ENCODE results near the gene SP140. TPM values are rescaled to one million over a fixed set of nuclear protein-coding genes. Genes with fewer than 3 reads are reported as not detected.
A peak's percentile ranks its signal among the peaks of the same experiment; 100 is the strongest.

Gene SP140
- total and polyA plus RNA-seq, 7 experiments from 2014 or later: 11.3 to 120 (median 40.6) TPM

- Histone ChIP-seq H3K27ac (ENCODE audit: low read depth, low read length) (peak overlapping the region; percentile 72), H3K27me3 (ENCODE audit: control insufficient read depth in 2 of 2, insufficient read depth in 2 of 2, low read length in 2 of 2) (no peaks in the 10 kb centered on the region), H3K4me3 (ENCODE audit: low read length) (no peak overlapping the region), H3K36me3 (ENCODE audit: control insufficient read depth in 2 of 3, insufficient read depth in 3 of 3, low read length in 3 of 3) (peaks cover 0 to 11% (median 5%) of the 10 kb centered on the region in 3 experiments), H3K4me1 (ENCODE audit: control insufficient read depth in 2 of 2, insufficient read depth in 2 of 2, low read length in 2 of 2) (peaks cover 49 to 60% of the 10 kb centered on the region in 2 donors), H3K9me3 (ENCODE audit: control insufficient read depth in 2 of 3, low read length in 3 of 3) (no peaks in the 10 kb centered on the region)
- POLR2A ChIA-PET: interaction anchor here (1.0 to 4.4 kb wide), 5 partner anchors 10 to 112 kb away, joined by 4 to 52 read pairs (median 10); partner anchors contain the start of genes SP100 and SP140L
- peaks cover 43 to 87% (median 82%) of the 10 kb centered on the region in 7 donors for H3K4me1 Mint-ChIP-seq
- H3K27me3 Mint-ChIP-seq: no peaks in the 10 kb centered on the region
- peak overlapping the region; percentile 85 to 96 (median 92) for H3K27ac Mint-ChIP-seq
- CTCF ChIA-PET: interaction anchor here (1.1 kb wide), 1 partner anchor 10 kb away, joined by 3 read pairs; no protein-coding TSS in a partner anchor
- H3K4me3 Mint-ChIP-seq: peak overlapping the region in 4 of 10 donors; percentile 71 to 82 (median 75)
- ATAC-seq: no peak
- intact Hi-C loops (cut with micrococcal nuclease): loop anchor here in 1 of 2 donors (5.0 kb wide), 2 partner anchors 395 to 480 kb away; partner anchors contain the start of genes FBXO36 and TRIP12
- no peak for DNase-seq
- peaks cover 0 to 8% (median 0%) of the 10 kb centered on the region in 11 donors for H3K9me3 Mint-ChIP-seq
- H3K36me3 Mint-ChIP-seq: peaks cover 12 to 67% (median 21%) of the 10 kb centered on the region in 5 donors
These were observed 91.8 kb downstream of the SP140 start for GRCh38 chr2:230317366-230317765.

DNA sequence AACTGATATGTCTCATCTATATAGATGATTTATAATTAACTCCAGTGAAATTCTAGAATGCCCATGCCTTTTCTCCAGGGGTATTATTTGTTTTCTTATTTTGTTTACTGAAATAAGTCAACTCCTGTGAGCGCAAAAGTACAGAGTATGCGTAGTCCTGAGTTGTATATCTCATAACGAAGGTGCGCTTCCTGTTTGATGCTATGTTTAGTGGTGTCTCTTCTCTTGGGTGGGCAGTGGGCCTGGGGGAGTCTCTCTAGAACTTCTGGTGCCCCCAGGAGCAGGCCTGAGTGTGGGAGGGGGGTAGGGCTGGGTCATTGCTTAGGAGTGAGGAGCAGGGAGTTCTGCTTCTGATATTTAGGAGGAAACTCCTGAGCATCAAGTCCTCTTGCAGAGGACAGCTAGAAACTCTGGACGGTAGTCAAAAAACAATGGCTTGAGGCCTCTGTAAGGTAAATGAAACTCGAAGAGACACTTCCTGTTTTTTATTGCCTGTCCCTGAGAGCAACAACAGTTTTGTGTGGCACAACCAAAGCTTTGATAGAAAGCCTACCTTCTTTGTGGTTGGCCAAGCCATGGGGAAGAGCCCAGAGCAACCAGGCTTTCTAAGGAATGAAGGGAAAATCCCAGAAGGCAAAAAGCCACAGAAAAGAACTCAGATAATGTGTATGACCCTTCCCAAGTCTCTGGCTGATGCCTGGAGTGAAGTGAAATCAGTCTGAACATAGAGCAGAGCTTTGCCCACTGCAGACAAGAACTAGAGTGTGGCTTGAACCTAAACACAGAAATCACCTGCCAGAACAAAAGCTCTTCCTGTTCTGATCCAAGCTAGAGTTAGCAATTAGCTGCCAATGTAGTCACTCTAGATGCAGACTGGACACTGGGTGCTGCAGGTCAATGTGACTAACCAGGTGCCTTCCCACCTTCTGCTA, 92.9 kb downstream of the SP140 start:
- Mint-ChIP-seq H3K36me3 (peaks cover 5 to 67% (median 12%) of the 10 kb centered on the region in 5 donors), H3K4me3 (peak overlapping the region; percentile 54 to 85 (median 77)), H3K27me3 (no peaks in the 10 kb centered on the region), H3K9me3 (peaks cover 0 to 10% (median 0%) of the 10 kb centered on the region in 11 donors), H3K27ac (peak overlapping the region; percentile 85 to 96 (median 92)), H3K4me1 (peaks cover 45 to 89% (median 82%) of the 10 kb centered on the region in 7 donors)
- Histone ChIP-seq H3K27ac (ENCODE audit: low read depth, low read length) (peak overlapping the region; percentile 72), H3K36me3 (ENCODE audit: control insufficient read depth in 2 of 3, insufficient read depth in 3 of 3, low read length in 3 of 3) (peaks cover 0 to 2% (median 0%) of the 10 kb centered on the region in 3 experiments), H3K27me3 (ENCODE audit: control insufficient read depth in 2 of 2, insufficient read depth in 2 of 2, low read length in 2 of 2) (no peaks in the 10 kb centered on the region), H3K9me3 (ENCODE audit: control insufficient read depth in 2 of 3, low read length in 3 of 3) (no peaks in the 10 kb centered on the region), H3K4me3 (ENCODE audit: low read length) (peak overlapping the region; percentile 34), H3K4me1 (ENCODE audit: control insufficient read depth in 2 of 2, insufficient read depth in 2 of 2, low read length in 2 of 2) (peaks cover 49 to 63% of the 10 kb centered on the region in 2 donors)
- ChIA-PET CTCF (interaction anchor here (0.6 to 1.0 kb wide), 3 partner anchors 9 to 1238 kb away, joined by 3 to 4 read pairs (median 4); partner anchors contain the start of gene SP140L), POLR2A (interaction anchor here (0.7 to 4.4 kb wide), 12 partner anchors 9 to 163 kb away, joined by 3 to 52 read pairs (median 4); partner anchors contain the start of genes SP100, SP110, SP140 and SP140L)
- DNase-seq (peak in 2 of 9 donors; percentile 25 to 34), ATAC-seq (peak; percentile 34)
- intact Hi-C loops (cut with micrococcal nuclease): loop anchor here (1.0 to 5.0 kb wide), 12 partner anchors 9 to 479 kb away; partner anchors contain the start of genes SP140 (in 2 of the 2), SP140L (in 2 of the 2), CAB39 (in 1 of the 2) and FBXO36 (in 1 of the 2)

DNA sequence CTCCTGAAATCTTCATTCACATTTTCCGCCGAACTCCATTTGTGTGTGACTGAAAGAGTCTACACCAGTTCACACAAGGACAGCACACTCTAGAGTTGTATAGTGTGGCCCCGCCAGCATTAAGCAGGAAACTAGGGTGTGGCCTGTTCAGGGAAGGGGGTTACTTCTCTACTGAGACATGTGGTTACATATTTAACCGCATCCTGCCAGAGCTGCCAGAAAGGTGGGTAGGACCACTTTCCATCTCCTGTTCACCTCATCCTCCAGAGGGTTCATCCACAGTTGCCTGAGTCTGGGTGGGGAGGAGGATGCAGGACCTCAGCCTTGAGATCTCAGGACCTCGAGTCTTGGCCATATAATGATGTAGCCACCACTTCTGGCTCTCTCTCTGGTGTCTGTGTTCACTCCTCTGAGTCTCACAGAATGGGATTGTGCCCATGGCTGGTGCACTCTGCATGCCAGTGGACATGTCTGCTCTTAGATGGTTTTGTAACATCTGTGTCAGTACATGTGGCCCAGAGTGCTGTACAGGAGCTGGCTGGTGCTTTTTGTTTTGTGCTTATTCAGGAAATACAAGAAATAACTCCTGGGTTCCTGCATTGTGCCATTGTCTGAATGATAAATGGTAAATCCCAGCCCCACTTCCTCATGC, 93.8 kb downstream of the SP140 start:
- peak overlapping the region; percentile 85 to 96 (median 91) for H3K27ac Mint-ChIP-seq
- peaks cover 0 to 7% (median 0%) of the 10 kb centered on the region in 11 donors for H3K9me3 Mint-ChIP-seq
- intact Hi-C loops (cut with micrococcal nuclease): loop anchor here (1.0 to 5.0 kb wide), 12 partner anchors 8 to 478 kb away; partner anchors contain the start of genes SP140 (in 2 of the 2), SP140L (in 2 of the 2), CAB39 (in 1 of the 2) and FBXO36 (in 1 of the 2)
- Histone ChIP-seq H3K27ac (ENCODE audit: low read depth, low read length) (peak overlapping the region; percentile 72), H3K27me3 (ENCODE audit: control insufficient read depth in 2 of 2, insufficient read depth in 2 of 2, low read length in 2 of 2) (no peaks in the 10 kb centered on the region), H3K4me1 (ENCODE audit: control insufficient read depth in 2 of 2, insufficient read depth in 2 of 2, low read length in 2 of 2) (peaks cover 49 to 63% of the 10 kb centered on the region in 2 donors), H3K9me3 (ENCODE audit: control insufficient read depth in 2 of 3, low read length in 3 of 3) (no peaks in the 10 kb centered on the region), H3K36me3 (ENCODE audit: control insufficient read depth in 2 of 3, insufficient read depth in 3 of 3, low read length in 3 of 3) (no peaks in the 10 kb centered on the region), H3K4me3 (ENCODE audit: low read length) (peak overlapping the region; percentile 34)
- DNase-seq: peak in 8 of 9 donors; percentile 56 to 94 (median 90)
- peak; percentile 96 for ATAC-seq
- ChIA-PET POLR2A (interaction anchor here (0.6 to 4.4 kb wide), 13 partner anchors 8 to 114 kb away, joined by 3 to 52 read pairs (median 4); partner anchors contain the start of genes SP100, SP110, SP140 and SP140L), CTCF (interaction anchor here (0.6 to 0.8 kb wide), 3 partner anchors 9 to 1237 kb away, joined by 3 to 4 read pairs (median 3); no protein-coding TSS in a partner anchor)
- H3K27me3 Mint-ChIP-seq: no peaks in the 10 kb centered on the region
- peaks cover 47 to 89% (median 83%) of the 10 kb centered on the region in 7 donors for H3K4me1 Mint-ChIP-seq
- peak overlapping the region; percentile 54 to 85 (median 77) for H3K4me3 Mint-ChIP-seq
- H3K36me3 Mint-ChIP-seq: peaks cover 0 to 67% (median 4%) of the 10 kb centered on the region in 5 donors

GRCh38 chr2:230321031-230321430, 95.5 kb downstream of the SP140 start:
- Mint-ChIP-seq H3K27ac (peak overlapping the region in 6 of 9 donors; percentile 44 to 79 (median 65)), H3K9me3 (peaks cover 0 to 7% (median 0%) of the 10 kb centered on the region in 11 donors), H3K4me1 (peaks cover 52 to 90% (median 82%) of the 10 kb centered on the region in 7 donors), H3K36me3 (peaks cover 0 to 54% (median 0%) of the 10 kb centered on the region in 5 donors), H3K27me3 (no peaks in the 10 kb centered on the region), H3K4me3 (peak overlapping the region in 6 of 10 donors; percentile 12 to 68 (median 60))
- Histone ChIP-seq H3K9me3 (ENCODE audit: control insufficient read depth in 2 of 3, low read length in 3 of 3) (no peaks in the 10 kb centered on the region), H3K4me3 (ENCODE audit: low read length) (no peak overlapping the region), H3K27ac (ENCODE audit: low read depth, low read length) (no peak overlapping the region), H3K4me1 (ENCODE audit: control insufficient read depth in 2 of 2, insufficient read depth in 2 of 2, low read length in 2 of 2) (peaks cover 49 to 66% of the 10 kb centered on the region in 2 donors), H3K27me3 (ENCODE audit: control insufficient read depth in 2 of 2, insufficient read depth in 2 of 2, low read length in 2 of 2) (no peaks in the 10 kb centered on the region), H3K36me3 (ENCODE audit: control insufficient read depth in 2 of 3, insufficient read depth in 3 of 3, low read length in 3 of 3) (no peaks in the 10 kb centered on the region)
- DNase-seq (no peak), ATAC-seq (no peak)
- ChIA-PET POLR2A (interaction anchor here (0.6 to 0.9 kb wide), 2 partner anchors 12 to 101 kb away, joined by 3 read pairs; partner anchors contain the start of gene SP110), CTCF (interaction anchor here (2.1 kb wide), 1 partner anchor 11 kb away, joined by 4 read pairs; no protein-coding TSS in a partner anchor)
- intact Hi-C loops (cut with micrococcal nuclease): loop anchor here in 1 of 2 donors (10.0 kb wide), 1 partner anchor 734 kb away; the partner anchor contains the start of gene PSMD1

DNA sequence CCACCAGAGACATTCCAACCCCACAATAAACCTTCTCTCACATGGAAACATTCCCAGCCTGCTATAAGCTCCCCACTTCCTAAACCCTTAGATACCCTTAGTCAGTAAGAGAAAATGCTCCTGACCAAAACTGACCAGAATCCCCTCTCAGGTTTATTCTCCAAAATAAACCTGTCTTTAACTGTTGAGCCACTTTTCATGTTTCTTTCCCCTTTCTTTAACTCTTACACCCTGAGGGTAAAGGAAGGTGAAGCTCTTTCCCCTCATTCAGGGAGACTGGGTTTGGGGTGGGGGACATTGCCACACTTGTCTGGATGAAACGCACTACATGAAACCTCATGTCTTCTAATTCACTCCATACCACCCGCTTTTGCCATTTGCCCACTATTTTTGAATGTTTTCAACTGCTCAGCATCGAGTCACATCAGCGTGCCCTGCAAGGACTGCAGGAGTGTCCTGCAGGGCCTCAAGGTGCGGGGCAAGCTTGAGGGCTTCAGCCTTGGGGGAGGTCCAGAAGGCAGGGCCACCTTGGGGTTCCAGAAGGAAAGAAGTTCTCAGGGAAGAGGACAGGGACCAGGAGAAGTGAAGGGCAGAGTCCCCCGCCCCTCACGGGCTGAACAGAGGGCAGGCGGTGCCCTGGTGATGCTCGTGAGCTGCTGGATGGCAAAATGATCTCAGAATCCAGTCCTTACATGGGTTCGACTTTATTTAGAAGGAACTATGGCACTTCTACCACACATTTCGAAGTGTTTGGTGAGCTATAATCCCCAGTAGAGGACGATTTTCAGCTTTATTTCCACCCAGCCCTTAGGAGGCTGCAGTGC, 97.2 kb downstream of the SP140 start:
- Histone ChIP-seq H3K27ac (ENCODE audit: low read depth, low read length) (no peak overlapping the region), H3K27me3 (ENCODE audit: control insufficient read depth in 2 of 2, insufficient read depth in 2 of 2, low read length in 2 of 2) (no peaks in the 10 kb centered on the region), H3K4me3 (ENCODE audit: low read length) (no peak overlapping the region), H3K9me3 (ENCODE audit: control insufficient read depth in 2 of 3, low read length in 3 of 3) (no peaks in the 10 kb centered on the region), H3K4me1 (ENCODE audit: control insufficient read depth in 2 of 2, insufficient read depth in 2 of 2, low read length in 2 of 2) (peaks cover 43 to 49% of the 10 kb centered on the region in 2 donors), H3K36me3 (ENCODE audit: control insufficient read depth in 2 of 3, insufficient read depth in 3 of 3, low read length in 3 of 3) (no peaks in the 10 kb centered on the region)
- Mint-ChIP-seq H3K27me3 (no peaks in the 10 kb centered on the region), H3K36me3 (peaks cover 0 to 53% (median 4%) of the 10 kb centered on the region in 5 donors), H3K4me3 (peak overlapping the region in 5 of 10 donors; percentile 41 to 66 (median 44)), H3K27ac (peak overlapping the region in 7 of 9 donors; percentile 13 to 73 (median 39)), H3K4me1 (peaks cover 55 to 88% (median 80%) of the 10 kb centered on the region in 7 donors), H3K9me3 (peaks cover 0 to 7% (median 0%) of the 10 kb centered on the region in 11 donors)
- POLR2A ChIA-PET: interaction anchor here (0.9 to 1.5 kb wide), 3 partner anchors 26 to 103 kb away, joined by 3 to 5 read pairs (median 4); partner anchors contain the start of gene SP110
- no peak for DNase-seq
- CTCF ChIA-PET: interaction anchor here (2.1 kb wide), 1 partner anchor 9 kb away, joined by 4 read pairs; no protein-coding TSS in a partner anchor
- intact Hi-C loops (cut with micrococcal nuclease): loop anchor here in 1 of 2 donors (10.0 kb wide), 1 partner anchor 732 kb away; the partner anchor contains the start of gene PSMD1
- no peak for ATAC-seq
